HepG2 (cell line): ENCODE results near the gene CD6. TPM values are rescaled to one million over a fixed set of nuclear protein-coding genes. Genes with fewer than 3 reads are reported as not detected.

ENCODE experiments used
- ERF ChIP-seq: IDR thresholded peaks from 2 replicates; pipeline ENCODE4 v1.6.1; 2018; ENCODE audit warnings: missing biosample characterization, missing genetic modification reagents
- ESRRA ChIP-seq: sonication (generic); formaldehyde crosslinking; IDR thresholded peaks from 2 replicates; pipeline ENCODE4 v1.5.1; 2020; ENCODE audit warnings: mild to moderate bottlenecking, low read depth, missing genetic modification reagents
- FOXK2 ChIP-seq: fragments of 450-650 bp; IDR thresholded peaks from 2 replicates; pipeline ENCODE4 v1.6.1; 2016
- FOXM1 ChIP-seq: sonication (generic); formaldehyde crosslinking; IDR thresholded peaks from 2 replicates; pipeline ENCODE4 v1.5.0; 2020; ENCODE audit warnings: missing genetic modification reagents
- PHF5A ChIP-seq: IDR thresholded peaks from one replicate; pipeline ENCODE4 v1.6.1; 2018; ENCODE audit warnings: low read depth, missing genetic modification reagents; ENCODE audit not compliant: unreplicated experiment
- SATB2 ChIP-seq: sonication (generic); formaldehyde crosslinking; IDR thresholded peaks from 2 replicates; pipeline ENCODE4 v1.5.0; 2020; ENCODE audit warnings: missing genetic modification reagents
- SMYD3 ChIP-seq: sonication (generic); formaldehyde crosslinking; IDR thresholded peaks from 2 replicates; pipeline ENCODE4 v1.8.1; 2023; ENCODE audit warnings: mild to moderate bottlenecking, missing genetic modification reagents
- polyA plus RNA-seq, 8 experiments: library from polyadenylated mRNA; depleted of rRNA in 3 of 8; stranded (reverse) in 7 of 8; unstranded in 1 of 8; fragments of >200 nt; fragmentation: Illumina TruSeq in 4 of 8; extraction: Trizol in 4 of 8; gene quantifications; 2 replicates each; pipeline versions ENCODE4 v1.2.1 to v1.2.3, GENCODE V29; 2011 to 2016; ENCODE audit warnings: low read depth in 4 of 8, missing spikeins in 1 of 8, mixed read lengths in 1 of 8; ENCODE audit not compliant: insufficient read depth in 1 of 8
- total RNA-seq, 5 experiments: library from RNA; depleted of rRNA; stranded (reverse); fragments of >200 nt; fragmentation: Illumina TruSeq; extraction: Trizol; gene quantifications; 2 replicates each; pipeline ENCODE4 v1.2.3, GENCODE V29; 2016; ENCODE audit warnings: low read depth in 1 of 5
- TF ChIP-seq, protein P1 (sequence below): sonication (generic); formaldehyde crosslinking; IDR thresholded peaks from 2 replicates; pipeline ENCODE4 v1.8.1; 2023; ENCODE audit warnings: mild to moderate bottlenecking, inconsistent platforms, moderate library complexity, missing genetic modification reagents, borderline replicate concordance
- TF ChIP-seq, protein P2 (sequence below): sonication (generic); formaldehyde crosslinking; IDR thresholded peaks from 2 replicates; pipeline ENCODE4 v1.9.0; 2021; ENCODE audit warnings: missing genetic modification reagents, borderline replicate concordance

Gene CD6
- total and polyA plus RNA-seq, 2 of the 13 experiments (the other 11 are each of a cell fraction or from before 2014, with no cell fraction given) = not detected

DNA sequence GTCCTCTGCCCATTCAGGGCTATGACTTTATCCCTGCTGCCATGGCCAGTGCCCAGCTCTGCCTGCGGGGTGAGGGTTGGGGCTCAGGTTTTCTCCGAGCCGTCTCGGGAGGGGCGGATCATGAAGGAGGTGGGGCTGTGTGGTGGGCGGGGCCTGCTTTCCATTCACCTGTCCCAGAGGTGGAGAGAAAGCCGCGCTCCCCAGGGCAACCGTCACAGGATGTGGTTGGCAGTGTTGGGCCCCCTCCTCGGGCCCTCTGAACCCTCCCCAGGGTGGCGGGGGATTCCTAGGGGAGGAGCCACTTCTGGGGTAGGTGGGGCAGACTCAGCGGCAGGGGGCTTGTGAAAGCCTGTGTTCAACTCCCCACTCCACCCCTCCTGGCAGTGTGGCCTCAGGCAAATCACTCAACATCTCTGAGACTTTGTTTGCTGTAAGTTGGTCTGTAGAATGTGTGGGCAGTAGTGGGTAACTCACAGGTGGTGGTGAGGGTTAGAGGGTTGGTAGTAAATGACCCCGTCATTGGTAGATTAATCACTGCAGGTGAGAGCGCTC, 50.3 kb downstream of the CD6 start (continued):
- TF ChIP-seq, protein P1, sequence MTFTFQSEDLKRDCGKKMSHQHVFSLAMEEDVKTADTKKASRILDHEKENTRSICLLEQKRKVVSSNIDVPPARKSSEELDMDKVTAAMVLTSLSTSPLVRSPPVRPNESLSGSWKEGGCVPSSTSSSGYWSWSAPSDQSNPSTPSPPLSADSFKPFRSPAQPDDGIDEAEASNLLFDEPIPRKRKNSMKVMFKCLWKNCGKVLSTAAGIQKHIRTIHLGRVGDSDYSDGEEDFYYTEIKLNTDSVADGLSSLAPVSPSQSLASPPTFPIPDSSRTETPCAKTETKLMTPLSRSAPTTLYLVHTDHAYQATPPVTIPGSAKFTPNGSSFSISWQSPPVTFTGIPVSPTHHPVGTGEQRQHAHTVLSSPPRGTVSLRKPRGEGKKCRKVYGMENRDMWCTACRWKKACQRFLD = no peak
- TF ChIP-seq SATB2 (CRISPR knock-in tag) = no peak
- TF ChIP-seq FOXK2 = no peak
- no peak for TF ChIP-seq ESRRA (CRISPR knock-in tag)
- TF ChIP-seq PHF5A (CRISPR knock-in tag) = no peak
- no peak for TF ChIP-seq FOXM1 (CRISPR knock-in tag)
- no peak for TF ChIP-seq ERF (CRISPR knock-in tag)
- no peak for TF ChIP-seq SMYD3
- TF ChIP-seq, protein P2, sequence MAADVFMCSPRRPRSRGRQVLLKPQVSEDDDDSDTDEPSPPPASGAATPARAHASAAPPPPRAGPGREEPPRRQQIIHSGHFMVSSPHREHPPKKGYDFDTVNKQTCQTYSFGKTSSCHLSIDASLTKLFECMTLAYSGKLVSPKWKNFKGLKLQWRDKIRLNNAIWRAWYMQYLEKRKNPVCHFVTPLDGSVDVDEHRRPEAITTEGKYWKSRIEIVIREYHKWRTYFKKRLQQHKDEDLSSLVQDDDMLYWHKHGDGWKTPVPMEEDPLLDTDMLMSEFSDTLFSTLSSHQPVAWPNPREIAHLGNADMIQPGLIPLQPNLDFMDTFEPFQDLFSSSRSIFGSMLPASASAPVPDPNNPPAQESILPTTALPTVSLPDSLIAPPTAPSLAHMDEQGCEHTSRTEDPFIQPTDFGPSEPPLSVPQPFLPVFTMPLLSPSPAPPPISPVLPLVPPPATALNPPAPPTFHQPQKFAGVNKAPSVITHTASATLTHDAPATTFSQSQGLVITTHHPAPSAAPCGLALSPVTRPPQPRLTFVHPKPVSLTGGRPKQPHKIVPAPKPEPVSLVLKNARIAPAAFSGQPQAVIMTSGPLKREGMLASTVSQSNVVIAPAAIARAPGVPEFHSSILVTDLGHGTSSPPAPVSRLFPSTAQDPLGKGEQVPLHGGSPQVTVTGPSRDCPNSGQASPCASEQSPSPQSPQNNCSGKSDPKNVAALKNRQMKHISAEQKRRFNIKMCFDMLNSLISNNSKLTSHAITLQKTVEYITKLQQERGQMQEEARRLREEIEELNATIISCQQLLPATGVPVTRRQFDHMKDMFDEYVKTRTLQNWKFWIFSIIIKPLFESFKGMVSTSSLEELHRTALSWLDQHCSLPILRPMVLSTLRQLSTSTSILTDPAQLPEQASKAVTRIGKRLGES = no peak
